HG03108 (cell line): ENCODE results near the gene TRAPPC2B.
"Not testable (repeated sequence)": the region's sequence is repeated elsewhere in the genome, so short reads cannot be mapped to it uniquely, and the experiment has no call there.

Experiments
- ATAC-seq: cut with Tn5 transposase; IDR thresholded peaks from one replicate; pipeline ENCODE4 v1.9.1; 2021; ENCODE audit warnings: moderate library complexity; ENCODE audit not compliant: unreplicated experiment

The TRAPPC2B gene

DNA sequence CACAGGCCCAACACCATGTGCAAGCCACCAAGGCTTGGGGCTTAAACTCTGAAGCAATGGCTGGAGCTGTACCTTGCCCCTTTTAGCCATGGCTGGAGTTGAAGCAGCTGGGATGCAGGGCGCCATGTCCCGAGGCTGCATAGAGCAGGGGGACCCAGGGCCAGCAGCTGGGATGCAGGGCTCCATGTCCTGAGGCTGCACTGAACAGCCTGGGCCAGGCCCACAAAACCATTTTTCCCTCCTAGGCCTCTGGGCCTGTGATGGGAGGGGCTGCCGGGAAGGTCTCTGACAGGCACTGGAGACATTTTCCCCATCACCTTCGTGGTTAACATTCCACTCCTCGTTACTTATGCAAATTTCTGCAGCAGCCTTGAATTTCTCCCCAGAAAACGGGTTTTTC, 10.8 kb downstream of the TRAPPC2B start:
- no peak for ATAC-seq

GRCh38 chr19:57374647-57375046, 11.3 kb downstream of the TRAPPC2B start:
- ATAC-seq: not testable (repeated sequence)

- no peak for ATAC-seq
Observed at GRCh38 chr19:57376151-57376550, 12.8 kb downstream of the TRAPPC2B start.

DNA sequence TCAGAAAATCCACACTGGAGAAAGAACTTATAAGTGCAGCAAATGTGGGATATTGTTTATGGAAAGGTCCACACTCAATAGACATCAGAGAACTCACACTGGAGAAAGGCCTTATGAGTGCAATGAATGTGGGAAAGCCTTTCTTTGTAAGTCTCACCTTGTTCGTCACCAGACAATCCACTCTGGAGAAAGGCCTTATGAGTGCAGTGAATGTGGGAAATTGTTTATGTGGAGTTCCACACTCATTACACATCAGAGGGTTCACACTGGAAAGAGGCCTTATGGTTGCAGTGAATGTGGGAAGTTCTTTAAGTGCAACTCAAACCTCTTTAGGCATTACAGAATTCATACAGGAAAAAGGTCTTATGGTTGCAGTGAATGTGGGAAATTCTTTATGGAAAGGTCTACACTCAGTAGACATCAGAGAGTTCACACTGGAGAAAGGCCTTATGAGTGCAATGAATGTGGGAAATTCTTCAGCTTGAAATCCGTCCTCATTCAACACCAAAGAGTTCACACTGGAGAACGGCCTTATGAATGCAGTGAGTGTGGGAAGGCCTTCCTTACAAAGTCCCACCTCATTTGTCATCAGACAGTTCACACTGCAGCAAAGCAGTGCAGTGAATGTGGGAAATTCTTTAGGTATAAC, 14.3 kb downstream of the TRAPPC2B start:
- ATAC-seq: no peak

DNA sequence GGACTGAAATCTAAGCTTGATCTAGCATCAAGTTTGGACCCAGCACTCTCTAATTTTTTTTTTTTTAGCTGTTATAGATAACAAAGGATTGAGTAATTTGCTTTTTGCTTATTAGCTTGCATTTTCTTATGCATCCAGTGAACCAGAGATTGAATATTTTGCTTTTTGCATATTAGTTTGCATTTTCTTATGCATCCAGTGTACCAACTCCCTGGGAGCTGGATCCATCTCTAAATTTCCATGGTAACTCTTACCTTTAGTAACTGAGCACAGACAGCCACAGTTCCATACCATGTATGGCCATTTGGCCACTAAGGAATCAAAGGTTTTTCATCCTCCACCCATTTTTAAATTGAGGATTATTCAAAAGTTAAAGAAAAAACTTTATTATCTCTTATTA, 17.6 kb downstream of the TRAPPC2B start:
- no peak for ATAC-seq

DNA sequence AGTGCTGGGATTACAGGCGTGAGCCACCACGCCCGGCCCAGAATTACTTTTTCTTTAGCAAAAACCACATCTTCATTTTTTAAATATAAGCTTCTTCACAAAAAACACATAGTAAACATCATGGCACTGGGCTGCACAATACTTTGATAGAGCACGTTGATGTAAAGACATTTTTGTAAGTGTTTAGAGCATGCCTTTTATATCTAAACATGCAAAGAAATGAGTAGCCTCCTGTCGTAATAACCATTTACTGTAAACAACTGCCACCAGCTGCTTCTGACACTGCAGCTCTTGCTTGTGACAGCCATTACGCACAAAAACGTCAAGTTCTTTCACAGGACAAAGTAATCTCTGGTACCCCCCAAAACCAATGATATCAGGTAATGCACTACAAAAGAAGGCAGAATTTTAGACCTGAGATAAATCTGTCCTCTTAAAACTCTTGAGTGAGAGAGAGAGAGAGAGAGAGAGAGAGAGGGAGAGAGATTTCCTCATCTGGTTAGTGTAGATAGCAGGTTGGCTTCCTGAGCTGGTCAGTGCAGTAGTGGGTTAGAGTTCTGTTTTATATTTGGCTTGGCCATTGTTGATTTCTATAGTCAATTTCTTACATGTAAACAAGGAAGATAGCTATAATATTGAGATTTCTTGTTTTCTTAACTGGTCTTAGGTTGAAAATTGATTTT, 19.6 kb downstream of the TRAPPC2B start:
- ATAC-seq: no peak

- no peak for ATAC-seq
Observed at GRCh38 chr19:57389194-57389729, 25.9 kb downstream of the TRAPPC2B start.

DNA sequence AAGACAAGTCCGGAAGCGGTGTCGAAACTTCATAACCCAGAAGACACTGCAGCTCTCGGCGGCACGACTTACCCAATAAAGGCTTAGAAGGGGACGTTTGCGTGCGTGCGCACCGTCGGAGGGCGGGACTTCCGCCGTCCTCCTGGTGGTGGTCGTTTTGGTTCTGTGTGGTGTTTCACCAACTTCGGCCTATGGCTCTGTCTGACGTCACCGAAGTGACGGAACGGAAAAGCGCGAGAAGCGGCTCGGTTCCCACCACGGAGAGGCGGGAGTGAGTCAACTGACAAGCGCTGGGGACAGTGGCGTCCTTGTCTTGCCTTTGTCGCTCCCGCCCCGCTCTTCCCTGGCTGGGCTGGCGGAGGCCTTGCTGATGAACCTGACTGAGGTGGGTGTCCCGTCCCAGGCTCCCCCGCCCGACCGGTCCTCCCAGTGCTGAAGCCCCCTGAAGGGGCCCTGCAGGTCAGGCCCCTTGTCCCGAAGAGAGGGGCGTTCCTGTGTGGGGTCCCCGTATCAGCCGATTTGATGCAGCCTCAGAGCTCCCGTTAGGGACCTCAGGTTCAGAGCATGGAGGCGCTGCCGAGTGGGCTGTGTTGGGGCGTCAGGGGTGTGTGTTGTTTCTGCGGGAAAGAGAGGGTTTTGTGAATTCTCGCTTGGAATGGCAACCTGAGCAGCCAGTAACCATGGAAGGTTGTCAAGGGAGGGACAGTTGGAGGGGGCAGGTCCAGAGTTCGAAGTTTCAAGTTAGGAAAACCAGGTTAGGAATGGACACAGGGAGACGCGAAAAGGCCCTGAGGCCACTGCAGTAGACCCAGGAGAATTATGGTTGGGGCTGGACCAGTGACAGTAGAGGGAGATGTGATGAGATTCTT, 26.6 kb downstream of the TRAPPC2B start, which contains the start of gene ZNF548:
Gene ZNF548 (plus strand): TSS at position 125 of the 869 bp plus-strand sequence. CDS start 246 bp downstream, at position 371.
- ATAC-seq: peak; percentile 98

- no peak for ATAC-seq
Observed at GRCh38 chr19:57395710-57396109, 32.4 kb downstream of the TRAPPC2B start.

DNA sequence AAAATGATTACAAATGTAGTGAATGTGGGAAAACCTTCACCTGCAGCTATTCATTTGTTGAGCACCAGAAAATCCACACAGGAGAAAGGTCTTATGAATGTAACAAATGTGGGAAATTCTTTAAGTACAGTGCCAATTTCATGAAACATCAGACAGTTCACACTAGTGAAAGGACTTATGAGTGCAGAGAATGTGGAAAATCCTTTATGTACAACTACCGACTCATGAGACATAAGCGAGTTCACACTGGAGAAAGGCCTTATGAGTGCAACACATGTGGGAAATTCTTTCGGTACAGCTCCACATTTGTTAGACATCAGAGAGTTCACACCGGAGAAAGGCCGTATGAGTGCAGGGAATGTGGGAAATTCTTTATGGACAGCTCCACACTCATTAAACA, 35.5 kb downstream of the TRAPPC2B start:
- no peak for ATAC-seq

- no peak for ATAC-seq
Observed at GRCh38 chr19:57403737-57404563, 40.6 kb downstream of the TRAPPC2B start.

DNA sequence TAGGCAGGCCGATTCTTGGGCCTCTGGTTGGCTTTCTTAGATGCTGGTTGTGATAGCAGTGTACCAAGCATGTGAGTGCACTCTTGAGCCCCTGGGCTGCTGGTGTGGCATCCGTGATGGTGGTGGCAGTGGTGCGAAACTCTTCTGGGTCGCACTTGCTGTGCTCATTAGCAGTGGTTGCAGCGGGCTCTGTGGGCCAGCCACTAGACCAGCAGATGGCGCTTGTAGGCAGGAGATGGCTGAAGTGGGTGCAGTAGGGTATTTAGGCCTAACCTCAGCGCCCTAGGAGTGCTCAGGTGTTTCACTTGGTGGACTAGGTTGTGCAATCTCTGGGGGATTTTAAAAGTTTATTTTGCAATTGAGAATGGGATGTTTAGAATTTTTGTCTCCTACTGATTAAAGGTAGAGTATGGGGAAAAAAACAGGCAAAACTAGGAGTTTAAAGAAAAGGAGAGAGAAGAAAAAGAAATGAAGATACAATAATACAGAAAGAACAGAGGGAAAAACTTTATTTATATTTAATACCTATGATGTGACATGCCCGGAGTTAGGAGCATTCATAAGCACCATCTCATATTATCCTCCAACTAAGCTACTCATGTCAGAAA, 43.3 kb downstream of the TRAPPC2B start:
- no peak for ATAC-seq

DNA sequence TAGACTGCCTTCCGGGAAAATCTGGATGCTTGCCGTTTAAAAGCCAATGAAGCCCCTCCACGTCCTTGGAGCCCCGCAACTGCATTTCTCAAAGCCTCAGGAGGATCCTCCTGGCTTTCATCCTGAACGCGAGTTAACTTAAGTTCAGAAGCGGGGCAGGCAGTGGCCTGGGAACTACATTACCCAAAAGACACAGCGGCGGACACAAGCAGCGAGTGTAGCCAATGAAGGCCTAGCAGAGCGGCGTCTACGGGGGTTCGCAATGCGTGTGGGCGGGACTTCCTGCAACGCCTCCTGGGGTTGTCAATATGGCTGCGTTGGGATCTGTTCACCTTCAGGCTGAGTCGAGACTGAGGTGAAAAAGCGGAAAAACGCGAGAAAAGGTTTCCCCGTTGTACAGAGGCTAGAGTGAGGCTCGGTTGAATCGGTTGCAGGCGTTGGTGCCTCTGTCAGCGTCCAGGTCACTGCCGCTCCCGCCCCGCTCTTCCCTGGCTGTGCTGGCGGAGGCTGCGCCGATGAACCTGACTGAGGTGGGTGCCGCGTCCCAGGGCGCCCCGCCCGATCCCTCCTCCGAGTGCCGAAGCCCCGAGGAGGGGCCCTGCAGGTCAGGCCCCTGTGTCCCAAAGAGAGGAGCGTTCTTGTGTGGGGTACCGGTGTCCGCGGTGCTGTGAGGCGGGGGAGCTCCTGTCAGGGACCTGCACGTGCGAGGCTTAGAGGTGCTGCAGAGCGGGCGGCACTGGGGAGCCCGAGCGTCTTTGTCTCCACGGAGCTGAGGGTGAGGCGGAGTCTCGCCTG, 47.7 kb downstream of the TRAPPC2B start, which contains the start of gene ZNF17:
Gene ZNF17 (plus strand): TSS at position 285 of the 795 bp plus-strand sequence. CDS start 2,455 bp downstream, outside the sequence.
- peak; percentile 99 for ATAC-seq
